ENCODE results near the gene TMEM174.

TMEM174 gene, protein sequence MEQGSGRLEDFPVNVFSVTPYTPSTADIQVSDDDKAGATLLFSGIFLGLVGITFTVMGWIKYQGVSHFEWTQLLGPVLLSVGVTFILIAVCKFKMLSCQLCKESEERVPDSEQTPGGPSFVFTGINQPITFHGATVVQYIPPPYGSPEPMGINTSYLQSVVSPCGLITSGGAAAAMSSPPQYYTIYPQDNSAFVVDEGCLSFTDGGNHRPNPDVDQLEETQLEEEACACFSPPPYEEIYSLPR

DNA sequence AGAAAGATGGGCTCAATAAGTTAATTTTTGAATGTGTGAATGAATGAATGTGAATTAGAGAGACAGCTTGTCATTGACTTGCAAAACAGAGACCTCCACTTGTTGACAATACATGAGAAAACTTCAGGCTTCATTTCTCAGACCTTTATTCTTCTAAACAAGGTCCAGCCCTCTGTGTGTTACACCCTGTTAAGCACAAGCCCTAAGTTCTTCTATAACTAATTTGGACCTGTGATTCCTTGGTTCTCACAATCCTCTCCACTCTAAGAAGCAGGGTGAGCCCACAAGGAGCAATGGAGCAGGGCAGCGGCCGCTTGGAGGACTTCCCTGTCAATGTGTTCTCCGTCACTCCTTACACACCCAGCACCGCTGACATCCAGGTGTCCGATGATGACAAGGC lies at the start of gene TMEM174:
TMEM174 (plus strand) TSS at position 243 of the 400 bp plus-strand sequence; CDS start at position 294, 51 bp downstream.
- peaks cover 43% of the 10 kb centered on the region for H3K4me1 Mint-ChIP-seq
- no peak within 1 kb of the TSS for H3K4me3 Mint-ChIP-seq
- TF ChIP-seq, protein P1, sequence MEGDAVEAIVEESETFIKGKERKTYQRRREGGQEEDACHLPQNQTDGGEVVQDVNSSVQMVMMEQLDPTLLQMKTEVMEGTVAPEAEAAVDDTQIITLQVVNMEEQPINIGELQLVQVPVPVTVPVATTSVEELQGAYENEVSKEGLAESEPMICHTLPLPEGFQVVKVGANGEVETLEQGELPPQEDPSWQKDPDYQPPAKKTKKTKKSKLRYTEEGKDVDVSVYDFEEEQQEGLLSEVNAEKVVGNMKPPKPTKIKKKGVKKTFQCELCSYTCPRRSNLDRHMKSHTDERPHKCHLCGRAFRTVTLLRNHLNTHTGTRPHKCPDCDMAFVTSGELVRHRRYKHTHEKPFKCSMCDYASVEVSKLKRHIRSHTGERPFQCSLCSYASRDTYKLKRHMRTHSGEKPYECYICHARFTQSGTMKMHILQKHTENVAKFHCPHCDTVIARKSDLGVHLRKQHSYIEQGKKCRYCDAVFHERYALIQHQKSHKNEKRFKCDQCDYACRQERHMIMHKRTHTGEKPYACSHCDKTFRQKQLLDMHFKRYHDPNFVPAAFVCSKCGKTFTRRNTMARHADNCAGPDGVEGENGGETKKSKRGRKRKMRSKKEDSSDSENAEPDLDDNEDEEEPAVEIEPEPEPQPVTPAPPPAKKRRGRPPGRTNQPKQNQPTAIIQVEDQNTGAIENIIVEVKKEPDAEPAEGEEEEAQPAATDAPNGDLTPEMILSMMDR (IDR thresholded peaks at IDR 0.05), result no peak
- peak within 1 kb of the TSS; percentile 82 for H3K27ac Mint-ChIP-seq
- H3K36me3 Mint-ChIP-seq (ENCODE audit: low read depth), result no peaks in the 10 kb centered on the region
- peaks cover 12% of the 10 kb centered on the region for H3K9me3 Mint-ChIP-seq
- no peak for DNase-seq
- peaks cover 11% of the 10 kb centered on the region for H3K27me3 Mint-ChIP-seq (ENCODE audit: low read depth, poor library complexity)

GRCh38 chr5:73125289-73125688 lies 47.7 kb upstream of the TMEM174 start:
- no peak overlapping the region for H3K4me3 Mint-ChIP-seq
- H3K36me3 Mint-ChIP-seq (ENCODE audit: low read depth), result no peaks in the 10 kb centered on the region
- H3K27me3 Mint-ChIP-seq (ENCODE audit: low read depth, poor library complexity), result peaks cover 59% of the 10 kb centered on the region
- H3K27ac Mint-ChIP-seq, result no peak overlapping the region
- TF ChIP-seq, protein P1 (IDR thresholded peaks at IDR 0.05), result no peak
- DNase-seq, result no peak
- H3K9me3 Mint-ChIP-seq, result no peaks in the 10 kb centered on the region
- H3K4me1 Mint-ChIP-seq, result peaks cover 23% of the 10 kb centered on the region

- no peak for DNase-seq
- Mint-ChIP-seq H3K4me3 (no peak overlapping the region), H3K36me3 (ENCODE audit: low read depth) (no peaks in the 10 kb centered on the region), H3K9me3 (no peaks in the 10 kb centered on the region), H3K4me1 (peaks cover 15% of the 10 kb centered on the region), H3K27me3 (ENCODE audit: low read depth, poor library complexity) (peaks cover 53% of the 10 kb centered on the region), H3K27ac (no peak overlapping the region)
- TF ChIP-seq, protein P1 (IDR thresholded peaks at IDR 0.05), result no peak
Observed at GRCh38 chr5:73126381-73126780, 46.6 kb upstream of the TMEM174 start.

- Mint-ChIP-seq H3K4me1 (peaks cover 11% of the 10 kb centered on the region), H3K9me3 (no peaks in the 10 kb centered on the region), H3K27ac (no peak overlapping the region), H3K4me3 (no peak overlapping the region), H3K27me3 (ENCODE audit: low read depth, poor library complexity) (peaks cover 48% of the 10 kb centered on the region), H3K36me3 (ENCODE audit: low read depth) (no peaks in the 10 kb centered on the region)
- DNase-seq, result no peak
- TF ChIP-seq, protein P1 (IDR thresholded peaks at IDR 0.05), result no peak
Observed at GRCh38 chr5:73126957-73127356, 46.0 kb upstream of the TMEM174 start.

DNA sequence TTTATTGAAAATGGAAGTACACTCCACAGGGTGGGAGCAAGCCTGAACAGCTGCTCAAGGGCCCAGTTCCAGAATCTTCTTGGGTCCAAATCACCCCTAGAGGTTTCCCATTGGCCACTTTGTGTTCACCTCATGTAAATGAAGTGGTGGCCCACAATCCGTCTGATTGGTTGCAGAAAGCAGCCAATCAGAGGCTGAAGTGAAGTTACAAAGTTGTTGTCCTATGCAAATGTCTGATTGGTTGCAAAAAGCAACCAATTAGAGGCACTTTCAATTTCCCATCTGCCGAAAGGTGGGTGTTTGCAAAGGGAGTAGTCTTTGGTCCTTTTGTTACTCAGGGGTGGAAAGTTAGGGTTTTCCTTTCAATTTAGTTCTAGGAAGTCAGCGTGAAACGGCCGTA lies 43.9 kb upstream of the TMEM174 start:
- no peak for DNase-seq
- Mint-ChIP-seq H3K9me3 (no peaks in the 10 kb centered on the region), H3K36me3 (ENCODE audit: low read depth) (no peaks in the 10 kb centered on the region), H3K27ac (no peak overlapping the region), H3K27me3 (ENCODE audit: low read depth, poor library complexity) (peaks cover 26% of the 10 kb centered on the region), H3K4me1 (peaks cover 11% of the 10 kb centered on the region), H3K4me3 (no peak overlapping the region)
- TF ChIP-seq, protein P1 (IDR thresholded peaks at IDR 0.05), result no peak

DNA sequence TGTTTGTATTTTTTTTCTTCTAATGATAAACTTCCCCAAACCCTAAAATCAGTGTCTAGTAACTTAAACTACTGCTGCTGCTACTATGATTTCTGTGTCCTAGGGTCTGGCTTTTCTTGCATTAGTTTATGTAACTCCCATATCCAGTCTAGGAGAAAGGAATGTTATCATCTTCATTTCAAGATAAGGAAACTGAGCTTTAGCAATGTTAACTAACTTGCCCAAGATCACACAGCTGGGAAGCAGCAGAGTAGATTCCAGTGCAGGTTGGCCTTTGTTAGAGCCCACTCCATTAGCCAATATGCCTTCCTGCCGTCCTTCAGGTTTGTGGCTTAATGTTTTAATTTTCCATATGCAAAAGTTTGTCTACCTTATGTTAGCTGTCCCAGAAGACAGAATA lies 42.2 kb upstream of the TMEM174 start:
- DNase-seq, result no peak

More for the DNA sequence above, 42.2 kb upstream of the TMEM174 start:
- Mint-ChIP-seq H3K4me3 (no peak overlapping the region), H3K27me3 (ENCODE audit: low read depth, poor library complexity) (peaks cover 16% of the 10 kb centered on the region), H3K27ac (no peak overlapping the region), H3K36me3 (ENCODE audit: low read depth) (no peaks in the 10 kb centered on the region), H3K4me1 (peaks cover 23% of the 10 kb centered on the region), H3K9me3 (no peaks in the 10 kb centered on the region)
- TF ChIP-seq, protein P1 (IDR thresholded peaks at IDR 0.05), result no peak

Measured in nephron progenitor cell (in vitro differentiated cells).